ENCODE results near the gene CHGA. TPM values are rescaled to one million over a fixed set of nuclear protein-coding genes. Genes with fewer than 3 reads are reported as not detected.

Gene CHGA
- polyA plus RNA-seq (2013, experiment 1 of 2): 7.9 TPM
- polyA plus RNA-seq (2013, experiment 2 of 2): 7.9 TPM

- H3K56ac ChIP-seq (ENCODE audit: low read length): peak within 1 kb of the TSS; percentile 58
- H2BK5ac ChIP-seq (ENCODE audit: low read length): no peak within 1 kb of the TSS
- WGBS (ENCODE audit: extremely low coverage, insufficient coverage, low lambda C conversion rate): no CpG with 5 or more reads among the region's 86 CpGs
- H3K27ac ChIP-seq (ENCODE audit: low read depth, low read length): no peak within 1 kb of the TSS
- no peak within 1 kb of the TSS for H2AK5ac ChIP-seq (ENCODE audit: low read length)
- no peaks in the 10 kb centered on the region for H3K27me3 ChIP-seq (ENCODE audit: insufficient read depth, low read length, poor library complexity)
- H3K23ac ChIP-seq (ENCODE audit: low read length): no peak within 1 kb of the TSS
- H3K79me2 ChIP-seq (ENCODE audit: control insufficient read depth, insufficient read depth, low read length): no peaks in the 10 kb centered on the region
- no peaks in the 10 kb centered on the region for H3K36me3 ChIP-seq (ENCODE audit: control insufficient read depth, insufficient read depth, low read length)
- H3K4me2 ChIP-seq (ENCODE audit: low read length): peak within 1 kb of the TSS; percentile 86
- peak within 1 kb of the TSS; percentile 39 for H3K4me3 ChIP-seq (ENCODE audit: low read length)
- H3K9ac ChIP-seq (ENCODE audit: low read length): peak within 1 kb of the TSS; percentile 43
- H2BK15ac ChIP-seq (replicated peaks; ENCODE audit: low read depth): no peak within 1 kb of the TSS
- no peak within 1 kb of the TSS for H3K4ac ChIP-seq (ENCODE audit: low read depth, low read length)
- no peaks in the 10 kb centered on the region for H3K79me1 ChIP-seq (ENCODE audit: low read length)
- no peak within 1 kb of the TSS for H3K18ac ChIP-seq (ENCODE audit: low read length)
- H3K4me1 ChIP-seq (ENCODE audit: control insufficient read depth, low read depth, low read length): peaks cover 2% of the 10 kb centered on the region
- H2BK120ac ChIP-seq (ENCODE audit: low read depth, low read length): no peak within 1 kb of the TSS
- no peak within 1 kb of the TSS for H4K8ac ChIP-seq (ENCODE audit: low read depth, low read length)
- no peak within 1 kb of the TSS for H4K5ac ChIP-seq (ENCODE audit: low read length)
- peak; percentile 78 for DNase-seq
Observed at GRCh38 chr14:92922883-92923743, at the start of gene CHGA. Gene CHGA (plus strand): TSS chr14:92923150. CDS start chr14:92923360, 210 bp downstream.

GRCh38 chr14:92874962-92875661 is 47.8 kb upstream of the CHGA start:
- no peak overlapping the region for H4K5ac ChIP-seq (ENCODE audit: low read length)
- WGBS (ENCODE audit: extremely low coverage, insufficient coverage, low lambda C conversion rate): no CpG with 5 or more reads among the region's 13 CpGs
- H3K79me1 ChIP-seq (ENCODE audit: low read length): no peaks in the 10 kb centered on the region
- H4K8ac ChIP-seq (ENCODE audit: low read depth, low read length): no peak overlapping the region
- no peak overlapping the region for H3K23ac ChIP-seq (ENCODE audit: low read length)
- no peak overlapping the region for H3K9ac ChIP-seq (ENCODE audit: low read length)
- H2BK5ac ChIP-seq (ENCODE audit: low read length): no peak overlapping the region
- H3K4me1 ChIP-seq (ENCODE audit: control insufficient read depth, low read depth, low read length): no peaks in the 10 kb centered on the region
- no peak overlapping the region for H3K27ac ChIP-seq (ENCODE audit: low read depth, low read length)
- H3K56ac ChIP-seq (ENCODE audit: low read length): no peak overlapping the region
- H3K4me3 ChIP-seq (ENCODE audit: low read length): no peak overlapping the region
- DNase-seq: no peak
- no peak overlapping the region for H2BK15ac ChIP-seq (replicated peaks; ENCODE audit: low read depth)
- no peak overlapping the region for H3K4me2 ChIP-seq (ENCODE audit: low read length)
- H3K79me2 ChIP-seq (ENCODE audit: control insufficient read depth, insufficient read depth, low read length): no peaks in the 10 kb centered on the region
- H3K36me3 ChIP-seq (ENCODE audit: control insufficient read depth, insufficient read depth, low read length): no peaks in the 10 kb centered on the region
- no peak overlapping the region for H2BK120ac ChIP-seq (ENCODE audit: low read depth, low read length)
- no peaks in the 10 kb centered on the region for H3K27me3 ChIP-seq (ENCODE audit: insufficient read depth, low read length, poor library complexity)
- no peak overlapping the region for H3K18ac ChIP-seq (ENCODE audit: low read length)
- H2AK5ac ChIP-seq (ENCODE audit: low read length): no peak overlapping the region
- H3K4ac ChIP-seq (ENCODE audit: low read depth, low read length): no peak overlapping the region

GRCh38 chr14:92877757-92878431 is 45.1 kb upstream of the CHGA start:
- no peaks in the 10 kb centered on the region for H3K79me2 ChIP-seq (ENCODE audit: control insufficient read depth, insufficient read depth, low read length)
- H3K23ac ChIP-seq (ENCODE audit: low read length): no peak overlapping the region
- H3K4me1 ChIP-seq (ENCODE audit: control insufficient read depth, low read depth, low read length): no peaks in the 10 kb centered on the region
- no peak overlapping the region for H3K4me3 ChIP-seq (ENCODE audit: low read length)
- H3K36me3 ChIP-seq (ENCODE audit: control insufficient read depth, insufficient read depth, low read length): no peaks in the 10 kb centered on the region
- no CpG with 5 or more reads among the region's 18 CpGs for WGBS (ENCODE audit: extremely low coverage, insufficient coverage, low lambda C conversion rate)
- H4K5ac ChIP-seq (ENCODE audit: low read length): no peak overlapping the region
- no peak overlapping the region for H2BK15ac ChIP-seq (replicated peaks; ENCODE audit: low read depth)
- H3K27ac ChIP-seq (ENCODE audit: low read depth, low read length): no peak overlapping the region
- H2AK5ac ChIP-seq (ENCODE audit: low read length): no peak overlapping the region
- H3K79me1 ChIP-seq (ENCODE audit: low read length): no peaks in the 10 kb centered on the region
- no peak overlapping the region for H3K4me2 ChIP-seq (ENCODE audit: low read length)
- H4K8ac ChIP-seq (ENCODE audit: low read depth, low read length): no peak overlapping the region
- H3K56ac ChIP-seq (ENCODE audit: low read length): no peak overlapping the region
- no peak overlapping the region for H2BK5ac ChIP-seq (ENCODE audit: low read length)
- H3K18ac ChIP-seq (ENCODE audit: low read length): no peak overlapping the region
- no peak overlapping the region for H2BK120ac ChIP-seq (ENCODE audit: low read depth, low read length)
- peak; percentile 6 for DNase-seq
- no peak overlapping the region for H3K4ac ChIP-seq (ENCODE audit: low read depth, low read length)
- H3K27me3 ChIP-seq (ENCODE audit: insufficient read depth, low read length, poor library complexity): no peaks in the 10 kb centered on the region
- H3K9ac ChIP-seq (ENCODE audit: low read length): no peak overlapping the region

GRCh38 chr14:92880351-92880750 is 42.6 kb upstream of the CHGA start:
- no peak overlapping the region for H3K18ac ChIP-seq (ENCODE audit: low read length)
- H4K8ac ChIP-seq (ENCODE audit: low read depth, low read length): no peak overlapping the region
- H3K79me1 ChIP-seq (ENCODE audit: low read length): no peaks in the 10 kb centered on the region
- H3K79me2 ChIP-seq (ENCODE audit: control insufficient read depth, insufficient read depth, low read length): no peaks in the 10 kb centered on the region
- no peaks in the 10 kb centered on the region for H3K36me3 ChIP-seq (ENCODE audit: control insufficient read depth, insufficient read depth, low read length)
- no CpG with 5 or more reads among the region's 7 CpGs for WGBS (ENCODE audit: extremely low coverage, insufficient coverage, low lambda C conversion rate)
- no peak overlapping the region for H2BK15ac ChIP-seq (replicated peaks; ENCODE audit: low read depth)
- no peak overlapping the region for H3K23ac ChIP-seq (ENCODE audit: low read length)
- H3K56ac ChIP-seq (ENCODE audit: low read length): no peak overlapping the region
- no peak for DNase-seq
- H2BK5ac ChIP-seq (ENCODE audit: low read length): no peak overlapping the region
- no peak overlapping the region for H4K5ac ChIP-seq (ENCODE audit: low read length)
- no peak overlapping the region for H2AK5ac ChIP-seq (ENCODE audit: low read length)
- no peak overlapping the region for H3K4me3 ChIP-seq (ENCODE audit: low read length)
- H3K27me3 ChIP-seq (ENCODE audit: insufficient read depth, low read length, poor library complexity): no peaks in the 10 kb centered on the region
- no peak overlapping the region for H3K27ac ChIP-seq (ENCODE audit: low read depth, low read length)
- H2BK120ac ChIP-seq (ENCODE audit: low read depth, low read length): no peak overlapping the region
- H3K4me2 ChIP-seq (ENCODE audit: low read length): no peak overlapping the region
- no peak overlapping the region for H3K4ac ChIP-seq (ENCODE audit: low read depth, low read length)
- H3K9ac ChIP-seq (ENCODE audit: low read length): no peak overlapping the region
- H3K4me1 ChIP-seq (ENCODE audit: control insufficient read depth, low read depth, low read length): no peaks in the 10 kb centered on the region

- Histone ChIP-seq H3K79me2 (ENCODE audit: control insufficient read depth, insufficient read depth, low read length) (no peaks in the 10 kb centered on the region), H2BK5ac (ENCODE audit: low read length) (no peak overlapping the region), H2BK120ac (ENCODE audit: low read depth, low read length) (no peak overlapping the region), H4K5ac (ENCODE audit: low read length) (no peak overlapping the region), H3K79me1 (ENCODE audit: low read length) (no peaks in the 10 kb centered on the region), H3K56ac (ENCODE audit: low read length) (no peak overlapping the region), H3K4me3 (ENCODE audit: low read length) (no peak overlapping the region), H3K36me3 (ENCODE audit: control insufficient read depth, insufficient read depth, low read length) (no peaks in the 10 kb centered on the region), H3K4me1 (ENCODE audit: control insufficient read depth, low read depth, low read length) (no peaks in the 10 kb centered on the region), H3K23ac (ENCODE audit: low read length) (no peak overlapping the region), H3K27me3 (ENCODE audit: insufficient read depth, low read length, poor library complexity) (no peaks in the 10 kb centered on the region), H4K8ac (ENCODE audit: low read depth, low read length) (no peak overlapping the region), H2BK15ac (replicated peaks; ENCODE audit: low read depth) (no peak overlapping the region), H3K27ac (ENCODE audit: low read depth, low read length) (no peak overlapping the region), H3K4ac (ENCODE audit: low read depth, low read length) (no peak overlapping the region), H3K9ac (ENCODE audit: low read length) (peak overlapping the region; percentile 13), H3K4me2 (ENCODE audit: low read length) (no peak overlapping the region), H2AK5ac (ENCODE audit: low read length) (no peak overlapping the region), H3K18ac (ENCODE audit: low read length) (no peak overlapping the region)
- peak; percentile 72 for DNase-seq
- WGBS (ENCODE audit: extremely low coverage, insufficient coverage, low lambda C conversion rate): 100% methylated on average over 1 of the region's 12 CpGs
Observed at GRCh38 chr14:92880851-92881250, 42.1 kb upstream of the CHGA start.

All from mesendoderm (in vitro differentiated cells).